Thoracic aorta (tissue), 2 donors: ENCODE data around the gene ZNF827. TPM values are rescaled to one million over a fixed set of nuclear protein-coding genes. Genes with fewer than 3 reads are reported as not detected.

ENCODE experiments used
- ATAC-seq: fragments of 150-250 bp; one replicate; pipeline ENCODE4 v1.8.0; 2017; ENCODE audit warnings: low read depth; ENCODE audit not compliant: insufficient number of reproducible peaks, low FRiP score
- DNase-seq: peaks from one replicate; pipeline ENCODE4 v3.0.0-alpha.2; 2020; ENCODE audit warnings: low spot score
- H3K27ac ChIP-seq, 2 donors: fragments of 200-600 bp; sonication (generic); 1 replicate in 1 of 2; 2 replicates in 1 of 2; pipeline ENCODE4 v1.5.1; 2016; ENCODE audit warnings: mild to moderate bottlenecking in 2 of 2, moderate library complexity in 2 of 2
- H3K27me3 ChIP-seq: fragments of 200-600 bp; sonication (generic); replicated peaks from 2 replicates; pipeline ENCODE4 v1.6.0; 2016; ENCODE audit warnings: mild to moderate bottlenecking; ENCODE audit not compliant: insufficient read depth
- H3K36me3 ChIP-seq: fragments of 200-600 bp; sonication (generic); one replicate; pipeline ENCODE4 v1.5.1; 2016
- H3K4me1 ChIP-seq, 2 donors: fragments of 200-600 bp; sonication (generic); 1 replicate in 1 of 2; 2 replicates in 1 of 2; pipeline versions ENCODE4 v1.5.1 to v1.6.0; 2016; ENCODE audit warnings: low read depth in 2 of 2, mild to moderate bottlenecking in 1 of 2; ENCODE audit not compliant: control insufficient read depth in 1 of 2
- H3K4me3 ChIP-seq: fragments of 200-600 bp; sonication (generic); 2 replicates; pipeline ENCODE4 v1.5.1; 2016; ENCODE audit warnings: mild to moderate bottlenecking
- H3K9me3 ChIP-seq: fragments of 200-600 bp; sonication (generic); 2 replicates; pipeline ENCODE4 v1.5.1; 2016
- total RNA-seq, 2 donors: library from RNA; depleted of rRNA; stranded (reverse); fragments of >200 nt; gene quantifications; one replicate each; pipeline versions ENCODE4 v1.1.0 to v1.2.3, GENCODE V29; 2016
- TF ChIP-seq, protein P1 (sequence below): fragments of 200-600 bp; sonication (generic); IDR thresholded peaks from one replicate; pipeline ENCODE4 v1.5.1; 2019; ENCODE audit warnings: antibody characterized with exemption

ZNF827 gene
- total RNA-seq, 2 donors from 2014 or later, result 20.2 to 41.4 TPM

DNA sequence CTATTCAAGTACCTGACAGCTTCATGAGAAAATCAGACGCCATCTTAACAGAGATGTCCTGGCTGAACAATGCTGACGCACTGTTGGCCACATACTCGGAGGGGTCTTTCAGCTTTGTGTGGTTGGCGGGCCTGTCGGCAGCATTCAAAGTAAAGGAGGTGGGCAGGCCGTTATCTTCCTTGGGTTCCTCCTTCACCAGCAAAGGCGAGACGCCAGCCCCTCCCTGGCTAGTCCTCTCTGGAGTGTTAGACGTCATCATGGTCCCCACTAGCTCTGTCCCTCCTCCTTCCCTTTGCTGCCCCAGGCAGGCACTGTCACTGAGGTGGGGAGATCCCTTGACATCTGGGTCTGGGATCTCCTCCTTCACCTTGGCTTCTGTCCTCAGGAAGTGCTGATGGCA lies 53.0 kb downstream of the ZNF827 start:
- Histone ChIP-seq H3K9me3 (no peaks in the 10 kb centered on the region), H3K4me3 (no peak overlapping the region), H3K36me3 (peaks cover 3% of the 10 kb centered on the region), H3K27ac (peak overlapping the region; percentile 68 to 80), H3K27me3 (no peaks in the 10 kb centered on the region), H3K4me1 (peaks cover 11 to 56% of the 10 kb centered on the region in 2 donors)
- no peak for ATAC-seq
- TF ChIP-seq, protein P1, sequence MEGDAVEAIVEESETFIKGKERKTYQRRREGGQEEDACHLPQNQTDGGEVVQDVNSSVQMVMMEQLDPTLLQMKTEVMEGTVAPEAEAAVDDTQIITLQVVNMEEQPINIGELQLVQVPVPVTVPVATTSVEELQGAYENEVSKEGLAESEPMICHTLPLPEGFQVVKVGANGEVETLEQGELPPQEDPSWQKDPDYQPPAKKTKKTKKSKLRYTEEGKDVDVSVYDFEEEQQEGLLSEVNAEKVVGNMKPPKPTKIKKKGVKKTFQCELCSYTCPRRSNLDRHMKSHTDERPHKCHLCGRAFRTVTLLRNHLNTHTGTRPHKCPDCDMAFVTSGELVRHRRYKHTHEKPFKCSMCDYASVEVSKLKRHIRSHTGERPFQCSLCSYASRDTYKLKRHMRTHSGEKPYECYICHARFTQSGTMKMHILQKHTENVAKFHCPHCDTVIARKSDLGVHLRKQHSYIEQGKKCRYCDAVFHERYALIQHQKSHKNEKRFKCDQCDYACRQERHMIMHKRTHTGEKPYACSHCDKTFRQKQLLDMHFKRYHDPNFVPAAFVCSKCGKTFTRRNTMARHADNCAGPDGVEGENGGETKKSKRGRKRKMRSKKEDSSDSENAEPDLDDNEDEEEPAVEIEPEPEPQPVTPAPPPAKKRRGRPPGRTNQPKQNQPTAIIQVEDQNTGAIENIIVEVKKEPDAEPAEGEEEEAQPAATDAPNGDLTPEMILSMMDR, result no peak
- no peak for DNase-seq

DNA sequence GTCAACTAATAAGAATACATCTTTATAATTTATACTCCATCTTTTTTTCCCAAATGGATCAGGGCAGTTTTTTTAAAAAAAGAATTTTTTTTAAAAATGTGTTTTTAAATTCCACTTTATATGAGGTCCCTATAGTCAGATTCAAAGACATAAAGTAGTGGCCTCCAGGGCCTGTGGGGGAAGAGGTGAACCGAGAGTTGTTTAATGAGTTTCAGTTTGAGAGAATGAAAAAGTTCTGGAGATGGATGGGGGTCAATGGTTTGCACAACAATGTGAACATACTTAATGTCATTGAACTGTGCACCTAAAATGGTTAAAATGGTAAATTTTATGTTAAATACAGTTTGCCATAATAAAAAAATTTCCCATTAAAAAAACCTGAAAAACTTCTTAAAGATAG lies 53.8 kb downstream of the ZNF827 start:
- Histone ChIP-seq H3K36me3 (peaks cover 3% of the 10 kb centered on the region), H3K27ac (no peak overlapping the region), H3K4me3 (no peak overlapping the region), H3K9me3 (no peaks in the 10 kb centered on the region), H3K27me3 (no peaks in the 10 kb centered on the region), H3K4me1 (peaks cover 16 to 65% of the 10 kb centered on the region in 2 donors)
- ATAC-seq, result no peak
- DNase-seq, result no peak
- TF ChIP-seq, protein P1, result no peak

DNA sequence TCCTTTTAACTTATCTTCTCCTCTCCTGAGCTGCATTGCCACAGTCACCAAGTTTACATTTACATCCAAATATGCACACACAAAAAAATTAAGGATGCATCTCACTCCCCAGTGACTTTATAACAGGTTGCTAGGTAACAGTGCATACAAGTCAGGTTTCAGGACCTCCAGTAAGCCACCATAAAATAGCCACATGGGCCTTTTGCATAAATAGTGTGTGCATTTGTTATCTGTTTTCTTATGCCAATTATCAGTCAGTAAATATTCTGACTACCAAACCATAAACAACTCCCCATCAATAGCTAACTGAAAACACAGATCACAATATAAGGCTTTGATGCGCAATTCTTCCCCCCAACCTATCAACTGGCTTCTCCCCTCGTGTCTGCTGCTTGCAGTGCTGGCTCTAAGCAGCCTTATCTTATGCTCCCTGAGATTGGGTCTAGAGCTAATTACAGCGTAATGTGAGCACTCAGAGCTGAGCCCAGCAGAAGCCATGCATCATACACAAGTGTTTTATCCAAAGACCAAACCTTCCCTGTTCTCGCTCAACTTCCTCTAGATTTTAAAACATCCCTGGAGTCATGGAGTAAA lies 55.4 kb downstream of the ZNF827 start:
- TF ChIP-seq, protein P1, result no peak
- DNase-seq, result no peak
- no peaks in the 10 kb centered on the region for H3K27me3 ChIP-seq
- ATAC-seq, result no peak
- no peak overlapping the region for H3K4me3 ChIP-seq
- no peaks in the 10 kb centered on the region for H3K9me3 ChIP-seq
- peaks cover 3% of the 10 kb centered on the region for H3K36me3 ChIP-seq
- H3K27ac ChIP-seq, result no peak overlapping the region
- H3K4me1 ChIP-seq, result peaks cover 17 to 81% of the 10 kb centered on the region in 2 donors

DNA sequence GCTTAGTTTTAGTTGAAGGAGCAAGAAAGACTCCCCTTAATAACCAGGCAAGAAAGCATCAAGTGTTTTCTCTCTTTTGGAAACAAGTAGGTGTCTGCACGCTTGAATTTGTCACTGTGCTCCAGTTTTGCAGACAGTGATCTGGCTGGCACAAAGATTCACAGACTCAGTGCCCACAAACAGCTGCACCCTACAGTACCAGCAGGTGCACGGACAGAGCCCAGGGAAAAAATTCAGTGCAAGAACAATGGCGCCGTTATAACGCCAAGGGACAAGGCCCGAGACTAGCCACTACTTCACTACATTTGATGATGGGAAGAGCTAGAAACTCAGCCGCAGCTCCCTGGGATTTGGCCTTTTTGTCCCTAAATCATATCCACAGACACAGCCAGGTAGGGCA lies 56.0 kb downstream of the ZNF827 start:
- Histone ChIP-seq H3K27me3 (no peaks in the 10 kb centered on the region), H3K27ac (no peak overlapping the region), H3K9me3 (no peaks in the 10 kb centered on the region), H3K4me3 (no peak overlapping the region), H3K36me3 (peaks cover 3% of the 10 kb centered on the region), H3K4me1 (peaks cover 17 to 81% of the 10 kb centered on the region in 2 donors)
- no peak for ATAC-seq
- no peak for DNase-seq
- TF ChIP-seq, protein P1, result no peak

DNA sequence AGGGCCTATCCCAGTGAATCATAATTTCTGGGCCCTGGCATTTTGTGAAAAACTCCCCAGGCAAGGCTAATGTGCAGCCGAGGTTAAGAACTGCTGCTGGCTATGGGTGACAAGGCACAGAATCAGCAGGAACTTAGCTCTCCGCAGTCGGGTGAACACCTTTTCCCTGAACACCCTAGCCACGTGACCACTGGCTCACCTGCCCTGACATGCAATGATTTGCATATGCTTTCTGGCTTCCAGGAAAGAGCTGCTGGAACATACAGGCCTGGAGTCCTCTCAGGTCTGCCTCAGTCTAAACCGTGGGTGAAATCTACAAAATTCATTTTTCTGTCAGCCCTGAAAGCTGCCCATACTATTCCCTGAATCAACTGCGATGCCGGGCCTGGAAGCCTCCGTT lies 56.6 kb downstream of the ZNF827 start:
- no peak for DNase-seq
- TF ChIP-seq, protein P1, result no peak
- Histone ChIP-seq H3K4me1 (peaks cover 17 to 80% of the 10 kb centered on the region in 2 donors), H3K27ac (peak overlapping the region; percentile 4 to 77), H3K4me3 (no peak overlapping the region), H3K36me3 (peaks cover 3% of the 10 kb centered on the region), H3K9me3 (no peaks in the 10 kb centered on the region), H3K27me3 (no peaks in the 10 kb centered on the region)
- ATAC-seq, result no peak
